DOHH2 (cell line): ENCODE measurements around the gene MVB12B.

Source experiments
- EZH2phosphoT487 ChIP-seq: fragments of 200-600 bp; sonication (generic); IDR thresholded peaks from 2 replicates; pipeline ENCODE4 v1.6.1; 2017; ENCODE audit warnings: borderline replicate concordance, mild to moderate bottlenecking, antibody characterized with exemption, low read length, moderate library complexity, mixed read lengths
- TF ChIP-seq, protein P1 (sequence below): fragments of 200-600 bp; sonication (generic); IDR thresholded peaks from one replicate; pipeline ENCODE4 v1.5.1; 2014; ENCODE audit warnings: antibody characterized with exemption, mild to moderate bottlenecking, low read depth, low read length; ENCODE audit not compliant: poor library complexity, severe bottlenecking

DNA sequence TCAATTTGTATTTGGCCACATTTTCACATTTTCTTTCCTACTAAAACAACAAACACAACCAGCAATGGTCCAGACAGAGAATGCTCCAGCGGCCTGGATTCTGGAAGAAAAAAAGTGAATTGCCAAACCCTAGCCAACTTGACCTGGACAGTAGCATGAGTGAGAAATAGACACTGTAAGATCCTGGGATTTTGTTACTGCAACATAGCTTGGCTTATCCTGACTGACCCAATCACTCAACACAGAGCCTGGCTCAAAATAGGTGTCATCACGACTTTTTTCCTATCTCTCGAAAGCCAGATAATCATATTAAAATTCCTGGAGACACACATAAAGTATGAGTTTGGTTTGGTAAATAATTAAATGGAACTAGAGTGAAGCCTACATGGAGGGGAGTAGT is 25.4 kb upstream of the MVB12B start:
- TF ChIP-seq EZH2phosphoT487 = no peak
- TF ChIP-seq, protein P1, sequence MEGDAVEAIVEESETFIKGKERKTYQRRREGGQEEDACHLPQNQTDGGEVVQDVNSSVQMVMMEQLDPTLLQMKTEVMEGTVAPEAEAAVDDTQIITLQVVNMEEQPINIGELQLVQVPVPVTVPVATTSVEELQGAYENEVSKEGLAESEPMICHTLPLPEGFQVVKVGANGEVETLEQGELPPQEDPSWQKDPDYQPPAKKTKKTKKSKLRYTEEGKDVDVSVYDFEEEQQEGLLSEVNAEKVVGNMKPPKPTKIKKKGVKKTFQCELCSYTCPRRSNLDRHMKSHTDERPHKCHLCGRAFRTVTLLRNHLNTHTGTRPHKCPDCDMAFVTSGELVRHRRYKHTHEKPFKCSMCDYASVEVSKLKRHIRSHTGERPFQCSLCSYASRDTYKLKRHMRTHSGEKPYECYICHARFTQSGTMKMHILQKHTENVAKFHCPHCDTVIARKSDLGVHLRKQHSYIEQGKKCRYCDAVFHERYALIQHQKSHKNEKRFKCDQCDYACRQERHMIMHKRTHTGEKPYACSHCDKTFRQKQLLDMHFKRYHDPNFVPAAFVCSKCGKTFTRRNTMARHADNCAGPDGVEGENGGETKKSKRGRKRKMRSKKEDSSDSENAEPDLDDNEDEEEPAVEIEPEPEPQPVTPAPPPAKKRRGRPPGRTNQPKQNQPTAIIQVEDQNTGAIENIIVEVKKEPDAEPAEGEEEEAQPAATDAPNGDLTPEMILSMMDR = no peak
